K562 (cell line): ENCODE measurements around the gene SLC22A15. TPM values are rescaled to one million over a fixed set of nuclear protein-coding genes. Genes with fewer than 3 reads are reported as not detected.

Experiments
- CBX1 ChIP-seq: sonication (generic); IDR thresholded peaks from 2 replicates; pipeline ENCODE4 v1.6.1; 2016; ENCODE audit warnings: antibody characterized with exemption, low read depth, mild to moderate bottlenecking
- XRCC4 ChIP-seq: IDR thresholded peaks from one replicate; pipeline ENCODE4 v1.6.1; 2011; ENCODE audit not compliant: insufficient read depth, insufficient read length; ENCODE audit errors: extremely low read depth
- ZNF584 ChIP-seq: fragments of 200-800 bp; sonication (Bioruptor generic); IDR thresholded peaks from 2 replicates; pipeline ENCODE4 v1.6.1; 2016; ENCODE audit warnings: low read depth, mild to moderate bottlenecking, missing genetic modification characterization, missing compliant biosample characterization
- polyA plus RNA-seq, 8 experiments: library from polyadenylated mRNA; depleted of rRNA in 4 of 8; stranded (reverse) in 5 of 8; unstranded in 3 of 8; fragments of >200 nt; fragmentation: Nextera tagmentation in 2 of 8; fragmentation: Illumina TruSeq in 1 of 8; extraction: Ambion mirVana in 2 of 8; extraction: Trizol in 1 of 8; gene quantifications; 2 replicates each; pipeline versions ENCODE4 v1.2.1 to v1.2.3, GENCODE V29; 2011 to 2014; ENCODE audit warnings: inconsistent platforms in 1 of 8, missing spikeins in 1 of 8
- total RNA-seq, 7 experiments: library from RNA; depleted of rRNA in 6 of 7; stranded (reverse); fragments of >200 nt in 6 of 7; fragmentation: Illumina TruSeq in 2 of 7; extraction: Trizol in 2 of 7; gene quantifications; 2 replicates each; pipeline versions ENCODE4 v1.2.1 to v1.2.3, GENCODE V29; 2011 to 2021; ENCODE audit warnings: low replicate concordance in 1 of 7
- TF ChIP-seq, protein P1 (sequence below), 2 experiments: fragments of 450-650 bp in 1 of 2; sonication (generic) in 1 of 2; formaldehyde crosslinking in 1 of 2; IDR thresholded peaks; 2 replicates each; pipeline versions ENCODE4 v1.7.1 to v1.9.0; 2016 to 2022; ENCODE audit warnings: inconsistent platforms in 1 of 2, mild to moderate bottlenecking in 1 of 2, missing genetic modification reagents in 1 of 2
- TF ChIP-seq, protein P2 (sequence below), 2 experiments: fragments of 450-650 bp; formaldehyde crosslinking in 1 of 2; IDR thresholded peaks; 2 replicates each; pipeline versions ENCODE4 v1.4.0 to v1.6.1; 2014 to 2020; ENCODE audit warnings: mild to moderate bottlenecking in 2 of 2, borderline replicate concordance in 1 of 2, low read depth in 1 of 2

Gene SLC22A15
- total and polyA plus RNA-seq, 9 of the 15 experiments (the other 6 are each of a cell fraction or from before 2014, with no cell fraction given): 0.24 to 2.7 (median 1.2) TPM

- TF ChIP-seq, protein P1, sequence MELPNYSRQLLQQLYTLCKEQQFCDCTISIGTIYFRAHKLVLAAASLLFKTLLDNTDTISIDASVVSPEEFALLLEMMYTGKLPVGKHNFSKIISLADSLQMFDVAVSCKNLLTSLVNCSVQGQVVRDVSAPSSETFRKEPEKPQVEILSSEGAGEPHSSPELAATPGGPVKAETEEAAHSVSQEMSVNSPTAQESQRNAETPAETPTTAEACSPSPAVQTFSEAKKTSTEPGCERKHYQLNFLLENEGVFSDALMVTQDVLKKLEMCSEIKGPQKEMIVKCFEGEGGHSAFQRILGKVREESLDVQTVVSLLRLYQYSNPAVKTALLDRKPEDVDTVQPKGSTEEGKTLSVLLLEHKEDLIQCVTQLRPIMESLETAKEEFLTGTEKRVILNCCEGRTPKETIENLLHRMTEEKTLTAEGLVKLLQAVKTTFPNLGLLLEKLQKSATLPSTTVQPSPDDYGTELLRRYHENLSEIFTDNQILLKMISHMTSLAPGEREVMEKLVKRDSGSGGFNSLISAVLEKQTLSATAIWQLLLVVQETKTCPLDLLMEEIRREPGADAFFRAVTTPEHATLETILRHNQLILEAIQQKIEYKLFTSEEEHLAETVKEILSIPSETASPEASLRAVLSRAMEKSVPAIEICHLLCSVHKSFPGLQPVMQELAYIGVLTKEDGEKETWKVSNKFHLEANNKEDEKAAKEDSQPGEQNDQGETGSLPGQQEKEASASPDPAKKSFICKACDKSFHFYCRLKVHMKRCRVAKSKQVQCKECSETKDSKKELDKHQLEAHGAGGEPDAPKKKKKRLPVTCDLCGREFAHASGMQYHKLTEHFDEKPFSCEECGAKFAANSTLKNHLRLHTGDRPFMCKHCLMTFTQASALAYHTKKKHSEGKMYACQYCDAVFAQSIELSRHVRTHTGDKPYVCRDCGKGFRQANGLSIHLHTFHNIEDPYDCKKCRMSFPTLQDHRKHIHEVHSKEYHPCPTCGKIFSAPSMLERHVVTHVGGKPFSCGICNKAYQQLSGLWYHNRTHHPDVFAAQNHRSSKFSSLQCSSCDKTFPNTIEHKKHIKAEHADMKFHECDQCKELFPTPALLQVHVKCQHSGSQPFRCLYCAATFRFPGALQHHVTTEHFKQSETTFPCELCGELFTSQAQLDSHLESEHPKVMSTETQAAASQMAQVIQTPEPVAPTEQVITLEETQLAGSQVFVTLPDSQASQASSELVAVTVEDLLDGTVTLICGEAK (IDR thresholded peaks at IDR 0.05): no peak
- TF ChIP-seq, protein P1 (CRISPR knock-in tag; IDR thresholded peaks at IDR 0.05): no peak
- TF ChIP-seq CBX1 (peak; percentile 60; the same call in 1 of the 2 replicates), ZNF584 (CRISPR knock-in tag) (no peak), XRCC4 (no peak)
- TF ChIP-seq, protein P2, sequence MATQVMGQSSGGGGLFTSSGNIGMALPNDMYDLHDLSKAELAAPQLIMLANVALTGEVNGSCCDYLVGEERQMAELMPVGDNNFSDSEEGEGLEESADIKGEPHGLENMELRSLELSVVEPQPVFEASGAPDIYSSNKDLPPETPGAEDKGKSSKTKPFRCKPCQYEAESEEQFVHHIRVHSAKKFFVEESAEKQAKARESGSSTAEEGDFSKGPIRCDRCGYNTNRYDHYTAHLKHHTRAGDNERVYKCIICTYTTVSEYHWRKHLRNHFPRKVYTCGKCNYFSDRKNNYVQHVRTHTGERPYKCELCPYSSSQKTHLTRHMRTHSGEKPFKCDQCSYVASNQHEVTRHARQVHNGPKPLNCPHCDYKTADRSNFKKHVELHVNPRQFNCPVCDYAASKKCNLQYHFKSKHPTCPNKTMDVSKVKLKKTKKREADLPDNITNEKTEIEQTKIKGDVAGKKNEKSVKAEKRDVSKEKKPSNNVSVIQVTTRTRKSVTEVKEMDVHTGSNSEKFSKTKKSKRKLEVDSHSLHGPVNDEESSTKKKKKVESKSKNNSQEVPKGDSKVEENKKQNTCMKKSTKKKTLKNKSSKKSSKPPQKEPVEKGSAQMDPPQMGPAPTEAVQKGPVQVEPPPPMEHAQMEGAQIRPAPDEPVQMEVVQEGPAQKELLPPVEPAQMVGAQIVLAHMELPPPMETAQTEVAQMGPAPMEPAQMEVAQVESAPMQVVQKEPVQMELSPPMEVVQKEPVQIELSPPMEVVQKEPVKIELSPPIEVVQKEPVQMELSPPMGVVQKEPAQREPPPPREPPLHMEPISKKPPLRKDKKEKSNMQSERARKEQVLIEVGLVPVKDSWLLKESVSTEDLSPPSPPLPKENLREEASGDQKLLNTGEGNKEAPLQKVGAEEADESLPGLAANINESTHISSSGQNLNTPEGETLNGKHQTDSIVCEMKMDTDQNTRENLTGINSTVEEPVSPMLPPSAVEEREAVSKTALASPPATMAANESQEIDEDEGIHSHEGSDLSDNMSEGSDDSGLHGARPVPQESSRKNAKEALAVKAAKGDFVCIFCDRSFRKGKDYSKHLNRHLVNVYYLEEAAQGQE (IDR thresholded peaks at IDR 0.05; ENCODE audit: borderline replicate concordance): peak; percentile 31
- TF ChIP-seq, protein P2 (CRISPR knock-in tag; IDR thresholded peaks at IDR 0.05; ENCODE audit: low read depth): no peak
These were observed at the start of gene SLC22A15 (continued) for GRCh38 chr1:115976062-115976920.
